ENCODE data around the gene ZBTB8OS.

GRCh38 chr1:32665915-32666314, 15.6 kb upstream of the ZBTB8OS start:
- no peak for TF ChIP-seq CTCF (IDR thresholded peaks at IDR 0.05)
- TF ChIP-seq POLR2A (IDR thresholded peaks at IDR 0.05), result no peak
